SK-N-SH (cell line): ENCODE measurements around the gene CAPRIN2. TPM values are rescaled to one million over a fixed set of nuclear protein-coding genes. Genes with fewer than 3 reads are reported as not detected.

Experiments used
- CTCF ChIA-PET: fragments of 300-600, 350-600 bp; formaldehyde crosslinking; extraction: SDS; loops from one replicate; lab custom pipeline; 2021; lab: Yijun Ruan, JAX
- POLR2A ChIA-PET: fragments of 350-600 bp; sonication (Branson Sonifier 250); formaldehyde crosslinking; extraction: SDS; loops from one replicate; lab custom pipeline; 2020; ENCODE audit warnings: antibody characterized with exemption, inconsistent platforms; lab: Yijun Ruan, JAX
- DNase-seq: peaks from one replicate; pipeline ENCODE4 v3.0.0; 2012
- H2AFZ ChIP-seq: fragments of 200-600 bp; sonication (generic); 2 replicates; pipeline ENCODE4 v1.8.1; 2016; ENCODE audit warnings: antibody characterized with exemption, mild to moderate bottlenecking, low read depth
- H3F3A ChIP-seq: fragments of 200-600 bp; sonication (generic); replicated peaks from 2 replicates; pipeline ENCODE3; 2016; ENCODE audit warnings: antibody characterized with exemption, mild to moderate bottlenecking; ENCODE audit not compliant: insufficient read depth
- H3K27ac ChIP-seq, 2 experiments: fragments of 200-500 bp in 1 of 2; fragments of 200-600 bp in 1 of 2; sonication (Bioruptor generic) in 1 of 2; sonication (generic), shearing (Covaris generic) in 1 of 2; 2 replicates each; pipeline versions ENCODE4 v1.5.1 to v1.6.1; 2014 to 2016; ENCODE audit warnings: low read depth in 2 of 2, inconsistent platforms in 1 of 2, low read length in 1 of 2, mild to moderate bottlenecking in 1 of 2, mixed read lengths in 1 of 2
- H3K27me3 ChIP-seq: fragments of 200-600 bp; sonication (generic), shearing (Covaris generic); 2 replicates; pipeline ENCODE4 v1.6.1; 2016; ENCODE audit warnings: mixed run types; ENCODE audit not compliant: insufficient read depth
- H3K36me3 ChIP-seq, 2 experiments: fragments of 200-500 bp in 1 of 2; fragments of 200-600 bp in 1 of 2; sonication (Bioruptor generic) in 1 of 2; sonication (generic) in 1 of 2; replicated peaks in 1 of 2; 2 replicates each; pipeline versions ENCODE3 to v1.5.1; 2014 to 2016; ENCODE audit warnings: low read length in 1 of 2, mild to moderate bottlenecking in 1 of 2; ENCODE audit not compliant: insufficient read depth in 2 of 2, control insufficient read depth in 1 of 2
- H3K4me1 ChIP-seq, 2 experiments: fragments of 200-500 bp in 1 of 2; fragments of 200-600 bp in 1 of 2; sonication (Bioruptor generic) in 1 of 2; sonication (generic), shearing (Covaris generic) in 1 of 2; 2 replicates each; pipeline versions ENCODE4 v1.5.1 to v1.6.1; 2014 to 2016; ENCODE audit warnings: low read depth in 1 of 2, low read length in 1 of 2, mixed run types in 1 of 2; ENCODE audit not compliant: insufficient read depth in 2 of 2, control insufficient read depth in 1 of 2
- H3K4me2 ChIP-seq: fragments of 200-600 bp; sonication (generic), shearing (Covaris generic); 2 replicates; pipeline ENCODE4 v1.6.1; 2017; ENCODE audit warnings: mixed run types
- H3K4me3 ChIP-seq, 2 experiments: fragments of 200-500 bp in 1 of 2; fragments of 200-600 bp in 1 of 2; sonication (Bioruptor generic) in 1 of 2; sonication (generic), shearing (Covaris generic) in 1 of 2; 2 replicates each; pipeline versions ENCODE4 v1.5.1 to v1.8.1; 2014 to 2016; ENCODE audit warnings: low read depth in 2 of 2, inconsistent platforms in 1 of 2, low read length in 1 of 2, mild to moderate bottlenecking in 1 of 2, mixed read lengths in 1 of 2, moderate library complexity in 1 of 2
- H3K79me2 ChIP-seq: fragments of 200-600 bp; sonication (generic); 2 replicates; pipeline ENCODE4 v1.8.1; 2017; ENCODE audit warnings: mild to moderate bottlenecking; ENCODE audit not compliant: insufficient read depth
- H3K9ac ChIP-seq: fragments of 200-600 bp; sonication (generic); 2 replicates; pipeline ENCODE4 v1.6.1; 2017; ENCODE audit warnings: mixed run types
- H3K9me2 ChIP-seq: fragments of 200-600 bp; sonication (generic); 2 replicates; pipeline ENCODE4 v1.6.1; 2017; ENCODE audit warnings: mixed run types
- H3K9me3 ChIP-seq: fragments of 200-600 bp; sonication (generic); 2 replicates; pipeline ENCODE4 v1.6.1; 2017; ENCODE audit warnings: mixed run types, mild to moderate bottlenecking, moderate library complexity
- H4K20me1 ChIP-seq: fragments of 200-600 bp; sonication (generic); 2 replicates; pipeline ENCODE4 v1.6.1; 2017; ENCODE audit warnings: mild to moderate bottlenecking, mixed run types; ENCODE audit not compliant: insufficient read depth
- ELF1 ChIP-seq: IDR thresholded peaks from 2 replicates; pipeline ENCODE4 v1.4.0; 2012
- EP300 ChIP-seq, 2 experiments: IDR thresholded peaks; 2 replicates each; pipeline versions ENCODE4 v1.4.0 to v1.6.1; 2012; ENCODE audit warnings: borderline replicate concordance in 1 of 2, low read depth in 1 of 2, low read length in 1 of 2
- EZH2phosphoT487 ChIP-seq: fragments of 200-600 bp; sonication (generic); IDR thresholded peaks from 2 replicates; pipeline ENCODE4 v1.6.1; 2017; ENCODE audit warnings: low read depth, mixed run types, mild to moderate bottlenecking, antibody characterized with exemption, moderate library complexity, borderline replicate concordance
- FOSL2 ChIP-seq: IDR thresholded peaks from 2 replicates; pipeline ENCODE4 v1.4.0; 2012; ENCODE audit warnings: low read depth, mild to moderate bottlenecking, moderate library complexity, borderline replicate concordance
- FOXJ3 ChIP-seq: sonication (generic); formaldehyde crosslinking; IDR thresholded peaks from 2 replicates; pipeline ENCODE4 v1.5.1; 2020; ENCODE audit warnings: mild to moderate bottlenecking, missing genetic modification reagents
- FOXM1 ChIP-seq: IDR thresholded peaks from 2 replicates; pipeline ENCODE4 v1.4.0; 2012; ENCODE audit warnings: low read depth, mild to moderate bottlenecking
- JUND ChIP-seq: IDR thresholded peaks from 2 replicates; pipeline ENCODE4 v1.4.0; 2012
- MEF2A ChIP-seq: IDR thresholded peaks from 2 replicates; pipeline ENCODE4 v1.4.0; 2012; ENCODE audit warnings: low read depth, borderline replicate concordance
- NFIC ChIP-seq: IDR thresholded peaks from 2 replicates; pipeline ENCODE4 v1.4.0; 2012; ENCODE audit warnings: borderline replicate concordance
- POLR2AphosphoS5 ChIP-seq: IDR thresholded peaks from 2 replicates; pipeline ENCODE4 v1.6.1; 2012; ENCODE audit warnings: low read depth, low read length
- RAD21 ChIP-seq: IDR thresholded peaks from 2 replicates; pipeline ENCODE4 v1.6.1; 2012; ENCODE audit warnings: mild to moderate bottlenecking, low read length
- RFX5 ChIP-seq: IDR thresholded peaks from 2 replicates; pipeline ENCODE4 v1.6.1; 2012; ENCODE audit warnings: mild to moderate bottlenecking, improper control_type of control experiment, low read length
- RXRA ChIP-seq: IDR thresholded peaks from 2 replicates; pipeline ENCODE4 v1.4.0; 2012; ENCODE audit warnings: low read depth, mild to moderate bottlenecking, borderline replicate concordance
- SIN3A ChIP-seq: IDR thresholded peaks from 2 replicates; pipeline ENCODE4 v1.6.1; 2012; ENCODE audit warnings: low read depth, mild to moderate bottlenecking, low read length, moderate library complexity, borderline replicate concordance
- SMC3 ChIP-seq: IDR thresholded peaks from 2 replicates; pipeline ENCODE4 v1.6.1; 2012; ENCODE audit warnings: low read depth, low read length, improper control_type of control experiment
- TAF1 ChIP-seq: IDR thresholded peaks from 2 replicates; pipeline ENCODE4 v1.6.1; 2012; ENCODE audit warnings: low read depth, mild to moderate bottlenecking, low read length, moderate library complexity, borderline replicate concordance
- TCF12 ChIP-seq: IDR thresholded peaks from 2 replicates; pipeline ENCODE4 v1.4.0; 2012
- TEAD4 ChIP-seq: IDR thresholded peaks from 2 replicates; pipeline ENCODE4 v1.4.0; 2012; ENCODE audit warnings: mild to moderate bottlenecking, borderline replicate concordance; ENCODE audit not compliant: insufficient read depth
- WGBS: methylation state at CpG from one replicate; pipeline ENCODE4 v1.1.6; 2017; ENCODE audit warnings: low lambda C conversion rate; 5-methylcytosine and 5-hydroxymethylcytosine counted together
- polyA plus RNA-seq, 3 experiments: library from polyadenylated mRNA; depleted of rRNA; stranded (reverse); fragments of >200 nt; gene quantifications; 2 replicates each; pipeline ENCODE4 v1.2.3, GENCODE V29; 2012
- TF ChIP-seq, protein P1 (sequence below): IDR thresholded peaks from 2 replicates; pipeline ENCODE4 v1.4.0; 2012; ENCODE audit warnings: low read depth, borderline replicate concordance
- TF ChIP-seq, protein P2 (sequence below): IDR thresholded peaks from 2 replicates; pipeline ENCODE4 v1.4.0; 2012; ENCODE audit warnings: low read depth
- TF ChIP-seq, protein P3 (sequence below): fragments of 200-600 bp; sonication (generic); IDR thresholded peaks from 2 replicates; pipeline ENCODE4 v1.6.1; 2017; ENCODE audit warnings: antibody characterized with exemption, mild to moderate bottlenecking, moderate library complexity

CAPRIN2 gene
- polyA plus RNA-seq, 1 of the 3 experiments (the other 2 are of a cell fraction) = 21.4 TPM

DNA sequence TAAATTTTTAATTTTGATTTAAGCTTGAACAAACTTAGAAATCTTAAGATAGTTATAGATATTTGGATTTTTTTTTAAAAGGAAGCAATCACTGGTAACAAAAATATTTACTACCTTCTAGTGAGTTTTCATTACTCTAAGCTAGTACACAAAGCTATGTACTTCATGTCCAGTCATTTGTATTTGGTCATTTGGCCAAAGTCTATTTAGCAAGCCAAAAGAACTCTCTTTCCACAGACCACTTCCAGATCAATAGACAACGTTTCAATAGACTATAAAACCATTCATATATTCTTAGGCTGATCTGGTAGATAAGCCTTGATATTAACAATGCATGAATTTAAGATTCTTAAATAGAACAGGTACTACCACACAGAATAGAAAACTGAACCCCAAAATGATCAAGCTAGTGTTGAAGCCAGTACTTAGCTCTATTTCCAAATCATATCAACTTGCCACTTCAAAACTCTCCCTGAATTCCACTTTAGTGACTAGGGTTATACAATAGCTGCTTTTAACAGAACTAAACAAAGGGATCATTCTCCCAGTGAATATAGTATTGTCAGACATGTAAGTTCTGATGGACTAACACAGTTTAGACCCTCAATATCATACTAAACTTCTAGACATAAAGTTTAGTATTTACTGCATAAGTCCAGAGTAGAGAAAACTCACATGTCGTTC lies 21.7 kb downstream of the CAPRIN2 start:
- TF ChIP-seq FOXJ3 (CRISPR knock-in tag) (no peak), FOSL2 (no peak), EP300 (IDR thresholded peaks at IDR 0.05; ENCODE audit: borderline replicate concordance in 1 of 2, low read depth in 1 of 2, low read length in 1 of 2) (no peak), EZH2phosphoT487 (no peak), POLR2AphosphoS5 (no peak)
- TF ChIP-seq, protein P1, sequence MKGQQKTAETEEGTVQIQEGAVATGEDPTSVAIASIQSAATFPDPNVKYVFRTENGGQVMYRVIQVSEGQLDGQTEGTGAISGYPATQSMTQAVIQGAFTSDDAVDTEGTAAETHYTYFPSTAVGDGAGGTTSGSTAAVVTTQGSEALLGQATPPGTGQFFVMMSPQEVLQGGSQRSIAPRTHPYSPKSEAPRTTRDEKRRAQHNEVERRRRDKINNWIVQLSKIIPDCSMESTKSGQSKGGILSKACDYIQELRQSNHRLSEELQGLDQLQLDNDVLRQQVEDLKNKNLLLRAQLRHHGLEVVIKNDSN = no peak
- TF ChIP-seq, protein P2, sequence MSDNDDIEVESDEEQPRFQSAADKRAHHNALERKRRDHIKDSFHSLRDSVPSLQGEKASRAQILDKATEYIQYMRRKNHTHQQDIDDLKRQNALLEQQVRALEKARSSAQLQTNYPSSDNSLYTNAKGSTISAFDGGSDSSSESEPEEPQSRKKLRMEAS = no peak
- TF ChIP-seq, all 33 proteins: peak for 0
- 94% methylated on average over 2 of the region's 2 CpGs for WGBS
- no peak overlapping the region for H3K27ac ChIP-seq
- no peaks in the 10 kb centered on the region for H4K20me1 ChIP-seq
- DNase-seq = no peak
- CTCF ChIA-PET = interaction anchor here (1.2 kb wide), 1 partner anchor 20 kb away, joined by 3 read pairs; no protein-coding TSS in a partner anchor
- POLR2A ChIA-PET = no interaction called here
- H3K9me3 ChIP-seq = no peaks in the 10 kb centered on the region
- no peak overlapping the region for H3K9ac ChIP-seq
- H3K4me2 ChIP-seq = no peak overlapping the region
- H3K9me2 ChIP-seq = no peaks in the 10 kb centered on the region
- H2AFZ ChIP-seq = no peak overlapping the region
- 0 out of 4 replicates have a peak, but pooled peaks cover 0 to 6% of the 10 kb centered on the region in 2 experiments for H3K4me1 ChIP-seq
- H3K27me3 ChIP-seq = no peaks in the 10 kb centered on the region
- H3K36me3 ChIP-seq = peaks cover 49 to 69% of the 10 kb centered on the region in 2 experiments
- peaks cover 81% of the 10 kb centered on the region for H3K79me2 ChIP-seq
- peaks cover 3% of the 10 kb centered on the region for H3F3A ChIP-seq
- H3K4me3 ChIP-seq = no peak overlapping the region

DNA sequence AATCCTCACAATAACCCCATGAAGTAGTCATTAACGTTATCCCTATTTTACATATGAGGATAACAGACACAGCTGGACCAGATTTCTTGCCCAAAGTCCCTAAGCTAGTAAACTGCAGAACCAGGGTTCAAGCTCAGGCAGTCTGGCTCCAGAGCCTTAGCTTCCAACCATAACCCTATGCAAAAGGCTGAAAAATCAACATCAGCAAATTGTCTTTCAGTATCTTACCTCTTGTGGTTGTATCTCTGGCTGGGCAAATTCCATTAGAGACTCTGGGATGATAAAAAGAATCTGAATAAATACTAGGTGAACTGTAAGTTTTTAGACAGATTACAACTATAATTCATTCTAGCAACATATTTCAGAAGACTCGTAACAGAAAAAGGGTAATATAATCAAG lies 24.7 kb downstream of the CAPRIN2 start:
- Histone ChIP-seq H3K4me1 (peaks cover 0 to 21% of the 10 kb centered on the region in 2 experiments; a peak in 2 of 4 replicates), H3K4me2 (no peak overlapping the region), H2AFZ (no peak overlapping the region), H3K4me3 (no peak overlapping the region), H3K27me3 (no peaks in the 10 kb centered on the region), H3K27ac (no peak overlapping the region), H3K9me2 (no peaks in the 10 kb centered on the region), H4K20me1 (no peaks in the 10 kb centered on the region), H3K36me3 (peaks cover 57 to 64% of the 10 kb centered on the region in 2 experiments), H3K9me3 (no peaks in the 10 kb centered on the region), H3K9ac (no peak overlapping the region), H3F3A (peaks cover 13% of the 10 kb centered on the region), H3K79me2 (peaks cover 77% of the 10 kb centered on the region)
- TF ChIP-seq FOXM1 = no peak
- no peak for TF ChIP-seq RFX5
- TF ChIP-seq TCF12 = no peak
- no peak for TF ChIP-seq SMC3
- no peak for TF ChIP-seq JUND
- TF ChIP-seq NFIC = no peak
- TF ChIP-seq POLR2AphosphoS5 = no peak
- no peak for TF ChIP-seq RXRA
- TF ChIP-seq, protein P3, sequence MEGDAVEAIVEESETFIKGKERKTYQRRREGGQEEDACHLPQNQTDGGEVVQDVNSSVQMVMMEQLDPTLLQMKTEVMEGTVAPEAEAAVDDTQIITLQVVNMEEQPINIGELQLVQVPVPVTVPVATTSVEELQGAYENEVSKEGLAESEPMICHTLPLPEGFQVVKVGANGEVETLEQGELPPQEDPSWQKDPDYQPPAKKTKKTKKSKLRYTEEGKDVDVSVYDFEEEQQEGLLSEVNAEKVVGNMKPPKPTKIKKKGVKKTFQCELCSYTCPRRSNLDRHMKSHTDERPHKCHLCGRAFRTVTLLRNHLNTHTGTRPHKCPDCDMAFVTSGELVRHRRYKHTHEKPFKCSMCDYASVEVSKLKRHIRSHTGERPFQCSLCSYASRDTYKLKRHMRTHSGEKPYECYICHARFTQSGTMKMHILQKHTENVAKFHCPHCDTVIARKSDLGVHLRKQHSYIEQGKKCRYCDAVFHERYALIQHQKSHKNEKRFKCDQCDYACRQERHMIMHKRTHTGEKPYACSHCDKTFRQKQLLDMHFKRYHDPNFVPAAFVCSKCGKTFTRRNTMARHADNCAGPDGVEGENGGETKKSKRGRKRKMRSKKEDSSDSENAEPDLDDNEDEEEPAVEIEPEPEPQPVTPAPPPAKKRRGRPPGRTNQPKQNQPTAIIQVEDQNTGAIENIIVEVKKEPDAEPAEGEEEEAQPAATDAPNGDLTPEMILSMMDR = no peak
- TF ChIP-seq MEF2A = no peak
- no peak for TF ChIP-seq RAD21
- TF ChIP-seq, protein P2 = no peak
- TF ChIP-seq FOSL2 = no peak
- TF ChIP-seq ELF1 = no peak
- no peak for TF ChIP-seq SIN3A
- TF ChIP-seq TEAD4 = no peak
- no peak for TF ChIP-seq TAF1
- no peak for DNase-seq
- WGBS = 94% methylated on average over 2 of the region's 2 CpGs
- CTCF ChIA-PET = interaction anchor here (1.0 to 1.2 kb wide), 2 partner anchors 12 to 78 kb away, joined by 4 read pairs; no protein-coding TSS in a partner anchor
- POLR2A ChIA-PET = no interaction called here
